ENCODE results near the gene ERRFI1. TPM values are rescaled to one million over a fixed set of nuclear protein-coding genes. Genes with fewer than 3 reads are reported as not detected.

The ERRFI1 gene
- total RNA-seq, 1 experiment from 2014 or later = 44.4 TPM

DNA sequence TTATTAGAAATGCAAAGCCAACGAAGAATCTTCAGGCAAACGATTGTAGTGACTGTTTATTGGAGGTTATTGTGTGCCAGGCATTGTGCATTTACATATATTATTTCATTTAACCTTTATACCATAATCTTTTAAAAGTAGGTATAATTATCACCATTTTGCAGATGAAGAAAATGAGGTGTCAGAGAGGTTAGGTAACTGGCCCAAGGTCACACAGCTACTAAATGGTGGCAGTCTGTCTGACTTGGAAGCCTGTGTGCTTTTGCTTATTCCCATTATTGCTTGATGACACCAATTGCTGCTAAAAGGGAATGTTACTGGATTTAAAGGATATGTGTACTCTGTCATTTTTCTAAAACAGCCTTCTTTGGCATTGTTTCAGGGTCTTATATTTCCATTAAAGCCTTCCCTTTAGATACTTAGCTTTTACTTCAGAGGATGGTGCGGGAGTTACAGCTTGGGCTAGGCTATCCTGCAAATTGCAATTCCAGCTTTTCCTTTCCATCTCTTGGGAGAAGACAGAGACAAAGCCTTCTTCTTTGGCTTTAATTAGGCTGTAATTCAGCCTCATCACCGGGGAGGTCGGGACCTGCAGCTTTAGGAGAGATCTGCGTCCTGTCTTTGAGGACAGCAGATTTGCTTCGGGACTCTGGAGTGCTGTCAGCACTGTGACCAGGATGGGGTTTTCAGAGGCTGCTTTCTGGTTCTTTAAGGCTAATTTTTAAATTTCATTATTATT is 37.4 kb upstream of the ERRFI1 start:
- no peak overlapping the region for H3K27ac ChIP-seq (ENCODE audit: low read depth, low read length, poor library complexity, severe bottlenecking)
- BruUV-seq (replicated peaks) = no TSS peak
- no peak overlapping the region for H3K4me3 ChIP-seq (ENCODE audit: low read depth, low read length, poor library complexity, severe bottlenecking)
- DNase-seq (ENCODE audit: low spot score) = no peak
- intact Hi-C loops (cut with micrococcal nuclease; ENCODE audit: unreplicated experiment) = no loop called here
- H3K27me3 ChIP-seq (replicated peaks; ENCODE audit: insufficient read depth, low read depth, low read length, poor library complexity) = no peaks in the 10 kb centered on the region
- H3K4me1 ChIP-seq (ENCODE audit: insufficient read depth, low read length, poor library complexity, severe bottlenecking) = no peaks in the 10 kb centered on the region
- no peaks in the 10 kb centered on the region for H3K36me3 ChIP-seq (ENCODE audit: insufficient read depth, low read length, poor library complexity, severe bottlenecking)
- TF ChIP-seq, protein P1, sequence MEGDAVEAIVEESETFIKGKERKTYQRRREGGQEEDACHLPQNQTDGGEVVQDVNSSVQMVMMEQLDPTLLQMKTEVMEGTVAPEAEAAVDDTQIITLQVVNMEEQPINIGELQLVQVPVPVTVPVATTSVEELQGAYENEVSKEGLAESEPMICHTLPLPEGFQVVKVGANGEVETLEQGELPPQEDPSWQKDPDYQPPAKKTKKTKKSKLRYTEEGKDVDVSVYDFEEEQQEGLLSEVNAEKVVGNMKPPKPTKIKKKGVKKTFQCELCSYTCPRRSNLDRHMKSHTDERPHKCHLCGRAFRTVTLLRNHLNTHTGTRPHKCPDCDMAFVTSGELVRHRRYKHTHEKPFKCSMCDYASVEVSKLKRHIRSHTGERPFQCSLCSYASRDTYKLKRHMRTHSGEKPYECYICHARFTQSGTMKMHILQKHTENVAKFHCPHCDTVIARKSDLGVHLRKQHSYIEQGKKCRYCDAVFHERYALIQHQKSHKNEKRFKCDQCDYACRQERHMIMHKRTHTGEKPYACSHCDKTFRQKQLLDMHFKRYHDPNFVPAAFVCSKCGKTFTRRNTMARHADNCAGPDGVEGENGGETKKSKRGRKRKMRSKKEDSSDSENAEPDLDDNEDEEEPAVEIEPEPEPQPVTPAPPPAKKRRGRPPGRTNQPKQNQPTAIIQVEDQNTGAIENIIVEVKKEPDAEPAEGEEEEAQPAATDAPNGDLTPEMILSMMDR (conservative IDR thresholded peaks at IDR 0.05; ENCODE audit: low read depth, low read length) = no peak
- no peak for TF ChIP-seq EZH2 (IDR thresholded peaks at IDR 0.05; ENCODE audit: borderline replicate concordance, low read depth, low read length, poor library complexity, severe bottlenecking)
- ChIA-PET POLR2A (ENCODE audit: low non-redundant PET) (no interaction called here), CTCF (no interaction called here)
- H3K9me3 ChIP-seq (ENCODE audit: low read depth, low read length, poor library complexity, severe bottlenecking) = no peaks in the 10 kb centered on the region

GRCh38 chr1:8062861-8063260 is 36.8 kb upstream of the ERRFI1 start:
- DNase-seq (ENCODE audit: low spot score) = no peak
- Histone ChIP-seq H3K9me3 (ENCODE audit: low read depth, low read length, poor library complexity, severe bottlenecking) (no peaks in the 10 kb centered on the region), H3K27me3 (replicated peaks; ENCODE audit: insufficient read depth, low read depth, low read length, poor library complexity) (no peaks in the 10 kb centered on the region), H3K27ac (ENCODE audit: low read depth, low read length, poor library complexity, severe bottlenecking) (no peak overlapping the region), H3K4me1 (ENCODE audit: insufficient read depth, low read length, poor library complexity, severe bottlenecking) (no peaks in the 10 kb centered on the region), H3K36me3 (ENCODE audit: insufficient read depth, low read length, poor library complexity, severe bottlenecking) (no peaks in the 10 kb centered on the region), H3K4me3 (ENCODE audit: low read depth, low read length, poor library complexity, severe bottlenecking) (no peak overlapping the region)
- BruUV-seq (replicated peaks) = no TSS peak
- POLR2A ChIA-PET (ENCODE audit: low non-redundant PET) = no interaction called here
- TF ChIP-seq, protein P1 (conservative IDR thresholded peaks at IDR 0.05; ENCODE audit: low read depth, low read length) = no peak
- no peak for TF ChIP-seq EZH2 (IDR thresholded peaks at IDR 0.05; ENCODE audit: borderline replicate concordance, low read depth, low read length, poor library complexity, severe bottlenecking)
- intact Hi-C loops (cut with micrococcal nuclease; ENCODE audit: unreplicated experiment) = no loop called here
- CTCF ChIA-PET = no interaction called here

DNA sequence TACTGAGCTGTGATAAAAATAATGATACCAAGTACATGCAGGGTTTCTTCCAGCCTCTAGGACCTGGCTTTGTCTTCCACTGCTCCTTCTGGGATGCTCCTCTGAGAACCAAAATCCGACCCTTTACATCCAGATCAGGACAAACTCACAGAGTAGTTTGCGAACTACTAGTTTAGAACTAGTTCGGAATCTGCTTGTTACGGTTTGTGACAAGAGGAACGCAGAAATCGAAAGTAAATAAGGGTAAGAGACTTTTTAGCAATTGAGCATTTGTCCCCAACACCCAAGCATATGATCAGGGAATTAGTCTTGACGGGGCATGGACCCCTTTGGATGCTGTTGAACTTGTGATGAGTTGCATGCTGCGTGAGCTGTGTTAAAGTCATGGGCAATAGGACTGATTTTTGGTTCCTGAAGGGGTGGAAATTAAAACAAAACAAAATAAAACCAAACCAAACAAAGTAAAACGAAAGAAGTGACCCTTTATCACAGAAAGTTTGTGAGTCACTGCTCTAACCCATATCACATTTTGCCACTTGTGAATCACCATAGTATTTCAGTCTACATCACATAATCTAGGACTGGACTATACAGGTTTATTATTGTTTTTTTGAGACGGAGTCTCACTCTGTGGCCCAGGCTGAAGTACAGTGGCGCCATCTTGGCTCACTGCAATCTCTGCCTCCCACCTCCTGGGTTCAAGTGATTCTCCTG is 35.7 kb upstream of the ERRFI1 start:
- Histone ChIP-seq H3K27ac (ENCODE audit: low read depth, low read length, poor library complexity, severe bottlenecking) (no peak overlapping the region), H3K36me3 (ENCODE audit: insufficient read depth, low read length, poor library complexity, severe bottlenecking) (no peaks in the 10 kb centered on the region), H3K9me3 (ENCODE audit: low read depth, low read length, poor library complexity, severe bottlenecking) (no peaks in the 10 kb centered on the region), H3K4me3 (ENCODE audit: low read depth, low read length, poor library complexity, severe bottlenecking) (no peak overlapping the region), H3K4me1 (ENCODE audit: insufficient read depth, low read length, poor library complexity, severe bottlenecking) (no peaks in the 10 kb centered on the region), H3K27me3 (replicated peaks; ENCODE audit: insufficient read depth, low read depth, low read length, poor library complexity) (no peaks in the 10 kb centered on the region)
- DNase-seq (ENCODE audit: low spot score) = no peak
- no peak for TF ChIP-seq EZH2 (IDR thresholded peaks at IDR 0.05; ENCODE audit: borderline replicate concordance, low read depth, low read length, poor library complexity, severe bottlenecking)
- TF ChIP-seq, protein P1 (conservative IDR thresholded peaks at IDR 0.05; ENCODE audit: low read depth, low read length) = no peak
- BruUV-seq (replicated peaks) = no TSS peak
- intact Hi-C loops (cut with micrococcal nuclease; ENCODE audit: unreplicated experiment) = no loop called here
- POLR2A ChIA-PET (ENCODE audit: low non-redundant PET) = interaction anchor here (0.6 kb wide), 1 partner anchor 254 kb away, joined by 4 read pairs; no protein-coding TSS in a partner anchor
- CTCF ChIA-PET = no interaction called here

Measured in A673 (cell line).